Liver (tissue), 3 donors: ENCODE measurements around the gene AKIRIN1.

ENCODE experiments used
- CTCF ChIP-seq: fragments of 150-350 bp; IDR thresholded peaks from 2 replicates; pipeline ENCODE4 v1.5.1; 2017; ENCODE audit warnings: improper control_type of control experiment, low read depth, low read length; ENCODE audit not compliant: missing input control
- RAD21 ChIP-seq, 2 donors: IDR thresholded peaks; 2 replicates each; pipeline ENCODE4 v1.6.1; 2016; ENCODE audit warnings: antibody characterized with exemption in 2 of 2, mild to moderate bottlenecking in 2 of 2
- REST ChIP-seq: IDR thresholded peaks from 2 replicates; pipeline ENCODE4 v1.6.1; 2016; ENCODE audit warnings: antibody characterized with exemption, mild to moderate bottlenecking
- RXRA ChIP-seq, 2 donors: IDR thresholded peaks; 2 replicates each; pipeline ENCODE4 v1.6.1; 2017 to 2018; ENCODE audit warnings: antibody characterized with exemption in 2 of 2, mild to moderate bottlenecking in 1 of 2
- SP1 ChIP-seq: IDR thresholded peaks from 2 replicates; pipeline ENCODE4 v1.6.1; 2018; ENCODE audit warnings: antibody characterized with exemption, mild to moderate bottlenecking
- TAF1 ChIP-seq: conservative IDR thresholded peaks from 2 replicates; pipeline ENCODE4 v1.6.1; 2016; ENCODE audit warnings: antibody characterized with exemption, mild to moderate bottlenecking
- YY1 ChIP-seq: IDR thresholded peaks from 2 replicates; pipeline ENCODE4 v1.6.1; 2016; ENCODE audit warnings: antibody characterized with exemption, mild to moderate bottlenecking
- ZBTB33 ChIP-seq: IDR thresholded peaks from 2 replicates; pipeline ENCODE4 v1.6.1; 2016; ENCODE audit warnings: antibody characterized with exemption
- donor health status: healthy.
- donor health status: healthy.

GRCh38 chr1:39051956-39052355, 60.9 kb downstream of the AKIRIN1 start:
- TF ChIP-seq TAF1 (no peak), SP1 (no peak), CTCF (no peak), ZBTB33 (no peak), REST (no peak), RXRA (IDR thresholded peaks at IDR 0.05) (no peak), YY1 (no peak), RAD21 (IDR thresholded peaks at IDR 0.05) (no peak)
